Ovary (tissue), 9 donors: Measurements from ENCODE around the gene NFS1. TPM values are rescaled to one million over a fixed set of nuclear protein-coding genes. Genes with fewer than 3 reads are reported as not detected.

Source experiments
- DNase-seq, 5 donors: peaks; one replicate each; pipeline ENCODE4 v3.0.0-alpha.2; 2019 to 2020
- H3K27ac ChIP-seq, 2 donors: fragments of 200-600 bp; one replicate each; pipeline versions ENCODE4 v1.5.1 to v1.8.0; 2019 to 2022
- H3K27me3 ChIP-seq: fragments of 200-600 bp; one replicate; pipeline ENCODE4 v1.8.0; 2022
- H3K36me3 ChIP-seq: fragments of 200-600 bp; sonication (generic); one replicate; pipeline ENCODE4 v1.5.1; 2019
- H3K4me1 ChIP-seq: one replicate; pipeline ENCODE4 v1.8.1; 2013; ENCODE audit warnings: mild to moderate bottlenecking, moderate library complexity; ENCODE audit not compliant: insufficient read depth
- H3K4me3 ChIP-seq: fragments of 200-600 bp; sonication (generic); one replicate; pipeline ENCODE4 v1.5.1; 2017
- H3K9me3 ChIP-seq, 2 donors: fragments of 200-600 bp in 1 of 2; sonication (generic) in 1 of 2; one replicate each; pipeline versions ENCODE4 v1.5.1 to v1.8.1; 2013 to 2019; ENCODE audit warnings: mild to moderate bottlenecking in 1 of 2, moderate library complexity in 1 of 2
- CTCF ChIP-seq, 3 donors: fragments of 450-650 bp in 2 of 3; fragments of 200-600 bp in 1 of 3; IDR thresholded peaks; one replicate each; pipeline versions ENCODE4 v1.5.1 to v1.8.0; 2016 to 2022; ENCODE audit warnings: antibody characterized with exemption in 3 of 3, mild to moderate bottlenecking in 1 of 3
- EP300 ChIP-seq: sonication (generic); formaldehyde crosslinking; IDR thresholded peaks from one replicate; pipeline ENCODE4 v1.6.1; 2017; ENCODE audit warnings: antibody characterized with exemption
- POLR2A ChIP-seq: fragments of 450-650 bp; IDR thresholded peaks from one replicate; pipeline ENCODE4 v1.6.1; 2017; ENCODE audit warnings: antibody characterized with exemption, mild to moderate bottlenecking, moderate library complexity
- WGBS, 3 donors: extraction: QIAGEN DNeasy Blood & Tissue Kit in 1 of 3; methylation state at CpG; one replicate each; pipeline versions ENCODE4 v1.1.5 to v1.1.7; 2013 to 2017; 5-methylcytosine and 5-hydroxymethylcytosine counted together
- intact Hi-C, 4 donors: fragments of 100-400 bp; cut with DNase I; formaldehyde crosslinking; loops; one replicate each; pipeline versions ENCODE4 v1.11.0 to v1.15.1; 2022 to 2023
- polyA plus RNA-seq, 2 donors: library from polyadenylated mRNA; stranded (reverse); fragments of 200-250 nt in 1 of 2; fragments of 350-450 nt in 1 of 2; fragmentation: Illumina TruSeq in 1 of 2; extraction: RNeasy Lipid Tissue Mini Kit (QIAGEN cat#74804) in 1 of 2; gene quantifications; one replicate each; pipeline ENCODE4 v1.2.3, GENCODE V29; 2013 to 2014
- total RNA-seq, 7 donors: library from RNA; depleted of rRNA in 2 of 7; stranded (reverse); fragments of >200 nt in 2 of 7; fragmentation: NEBNext Ultra II Directional in 3 of 7; extraction: Animal tissue kit (Norgen Biotek cat#: 25700) in 3 of 7; gene quantifications; one replicate each; pipeline versions ENCODE4 v1.1.0 to v1.2.4, GENCODE V29; 2016 to 2023
- donor health status: DM: no; HTN: no; CAD: no; lungs with moderate emphysema.
- donor health status: DM: no; HTN: no; CAD: no.
- donor health status: Bipolar disorder and iron deficiency.
- donor health status: DM: yes; HTN: yes; CAD: no.
- donor health status: DM: no; HTN: no; CAD: no.
- donor health status: DM: yes; HTN: yes; CAD: no.

NFS1 gene
- total and polyA plus RNA-seq, 9 donors, result 17.3 to 58.1 (median 29.4) TPM

- H3K27ac ChIP-seq, result no peak overlapping the region
- H3K36me3 ChIP-seq, result no peaks in the 10 kb centered on the region
- H3K9me3 ChIP-seq, result no peaks in the 10 kb centered on the region
Measured at GRCh38 chr20:35630636-35631035, 68.5 kb downstream of the NFS1 start.

GRCh38 chr20:35629427-35630145, 69.6 kb downstream of the NFS1 start:
- no peaks in the 10 kb centered on the region for H3K36me3 ChIP-seq
- DNase-seq, result no peak
- WGBS, 3 donors, result 92 to 95% (median 94%) methylated on average over 12 of the region's 12 CpGs

More at GRCh38 chr20:35630636-35631035, 68.5 kb downstream of the NFS1 start:
- DNase-seq, result no peak
- WGBS, 3 donors, result 92 to 95% (median 93%) methylated on average over 4 of the region's 4 CpGs
- Histone ChIP-seq H3K4me1 (peaks cover 4% of the 10 kb centered on the region), H3K4me3 (no peak overlapping the region), H3K27me3 (no peaks in the 10 kb centered on the region)
- intact Hi-C loops, result no loop called here
- TF ChIP-seq CTCF (IDR thresholded peaks at IDR 0.05) (no peak), EP300 (no peak), POLR2A (no peak)

GRCh38 chr20:35627121-35627520, 72.0 kb downstream of the NFS1 start:
- Histone ChIP-seq H3K36me3 (no peaks in the 10 kb centered on the region), H3K27me3 (no peaks in the 10 kb centered on the region), H3K4me1 (no peaks in the 10 kb centered on the region), H3K27ac (no peak overlapping the region), H3K4me3 (no peak overlapping the region), H3K9me3 (no peaks in the 10 kb centered on the region)
- WGBS, 3 donors, result 95 to 98% (median 97%) methylated on average over 8 of the region's 8 CpGs
- intact Hi-C loops, result no loop called here
- DNase-seq, result no peak
- TF ChIP-seq POLR2A, result no peak
- TF ChIP-seq CTCF (IDR thresholded peaks at IDR 0.05), result no peak
- no peak for TF ChIP-seq EP300

More at GRCh38 chr20:35629427-35630145, 69.6 kb downstream of the NFS1 start:
- Histone ChIP-seq H3K4me3 (no peak overlapping the region), H3K4me1 (no peaks in the 10 kb centered on the region), H3K27me3 (no peaks in the 10 kb centered on the region), H3K27ac (no peak overlapping the region), H3K9me3 (no peaks in the 10 kb centered on the region)
- TF ChIP-seq CTCF (IDR thresholded peaks at IDR 0.05), result no peak
- no peak for TF ChIP-seq POLR2A
- no peak for TF ChIP-seq EP300
- intact Hi-C loops, result no loop called here

GRCh38 chr20:35626386-35627001, 72.7 kb downstream of the NFS1 start:
- H3K4me3 ChIP-seq, result no peak overlapping the region
- H3K27ac ChIP-seq, result no peak overlapping the region
- TF ChIP-seq CTCF (IDR thresholded peaks at IDR 0.05) (no peak), EP300 (no peak), POLR2A (no peak)
- no peaks in the 10 kb centered on the region for H3K27me3 ChIP-seq
- H3K9me3 ChIP-seq, result no peaks in the 10 kb centered on the region
- intact Hi-C loops, result no loop called here
- H3K4me1 ChIP-seq, result no peaks in the 10 kb centered on the region
- no peak for DNase-seq
- H3K36me3 ChIP-seq, result no peaks in the 10 kb centered on the region
- 90 to 93% (median 90%) methylated on average over 13 of the region's 13 CpGs for WGBS, 3 donors
